H9 (cell line): Measurements from ENCODE around the gene BASP1. TPM values are rescaled to one million over a fixed set of nuclear protein-coding genes. Genes with fewer than 3 reads are reported as not detected.

Experiments
- DNase-seq: peaks from one replicate; pipeline ENCODE4 v3.0.0-alpha.2; 2017
- H2AFZ ChIP-seq: one replicate; pipeline ENCODE4 v1.6.1; 2013; ENCODE audit warnings: mild to moderate bottlenecking, low read length, control low read depth, moderate library complexity
- H2AK5ac ChIP-seq: 2 replicates; pipeline ENCODE4 v1.6.1; 2013; ENCODE audit warnings: low read length, control low read depth, mixed read lengths; ENCODE audit not compliant: insufficient read length
- H2BK120ac ChIP-seq: one replicate; pipeline ENCODE4 v1.6.1; 2013; ENCODE audit warnings: low read depth, mild to moderate bottlenecking, low read length, control low read depth, inconsistent platforms; ENCODE audit not compliant: poor library complexity, severe bottlenecking
- H2BK12ac ChIP-seq: 2 replicates; pipeline ENCODE4 v1.6.1; 2013; ENCODE audit warnings: low read length, control low read depth, mixed read lengths, low read depth; ENCODE audit not compliant: insufficient read length
- H2BK15ac ChIP-seq: 2 replicates; pipeline ENCODE4 v1.6.1; 2013; ENCODE audit warnings: low read depth, low read length, control low read depth
- H2BK20ac ChIP-seq: one replicate; pipeline ENCODE4 v1.6.1; 2013; ENCODE audit warnings: low read depth, mild to moderate bottlenecking, low read length, control low read depth, inconsistent platforms; ENCODE audit not compliant: poor library complexity, severe bottlenecking
- H2BK5ac ChIP-seq: 2 replicates; pipeline ENCODE4 v1.6.1; 2013; ENCODE audit warnings: low read length, control low read depth, mixed read lengths; ENCODE audit not compliant: insufficient read length
- H3K14ac ChIP-seq: 2 replicates; pipeline ENCODE4 v1.6.1; 2013; ENCODE audit warnings: low read length, control low read depth; ENCODE audit not compliant: insufficient read depth
- H3K18ac ChIP-seq: 2 replicates; pipeline ENCODE4 v1.6.1; 2013; ENCODE audit warnings: low read depth, mild to moderate bottlenecking, mixed read lengths, low read length, control low read depth; ENCODE audit not compliant: insufficient read length
- H3K23ac ChIP-seq: 2 replicates; pipeline ENCODE4 v1.6.1; 2013; ENCODE audit warnings: low read length, control low read depth, mixed read lengths, low read depth; ENCODE audit not compliant: insufficient read length
- H3K23me2 ChIP-seq: 2 replicates; pipeline ENCODE4 v1.6.1; 2013; ENCODE audit warnings: low read depth, mild to moderate bottlenecking, mixed read lengths, low read length, control low read depth; ENCODE audit not compliant: insufficient read length, poor library complexity, severe bottlenecking
- H3K27ac ChIP-seq: 2 replicates; pipeline ENCODE4 v1.5.1; 2013; ENCODE audit warnings: low read length, control low read depth, mixed read lengths, low read depth; ENCODE audit not compliant: insufficient read length
- H3K27me3 ChIP-seq: 2 replicates; pipeline ENCODE4 v1.6.1; 2013; ENCODE audit warnings: low read length, control low read depth, inconsistent platforms; ENCODE audit not compliant: insufficient read depth
- H3K4ac ChIP-seq: 2 replicates; pipeline ENCODE4 v1.6.1; 2013; ENCODE audit warnings: low read depth, mild to moderate bottlenecking, control low read depth, inconsistent platforms, low read length, moderate library complexity
- H3K4me1 ChIP-seq: 2 replicates; pipeline ENCODE4 v1.6.1; 2013; ENCODE audit warnings: low read length, control low read depth, inconsistent platforms; ENCODE audit not compliant: insufficient read depth
- H3K4me2 ChIP-seq: 2 replicates; pipeline ENCODE4 v1.6.1; 2013; ENCODE audit warnings: low read length, control low read depth, mixed read lengths; ENCODE audit not compliant: insufficient read length, insufficient read depth
- H3K56ac ChIP-seq: 2 replicates; pipeline ENCODE4 v1.6.1; 2013; ENCODE audit warnings: low read depth, mild to moderate bottlenecking, mixed read lengths, low read length, control low read depth; ENCODE audit not compliant: insufficient read length
- H3K79me1 ChIP-seq: 2 replicates; pipeline ENCODE4 v1.6.1; 2013; ENCODE audit warnings: low read depth, mild to moderate bottlenecking, moderate library complexity, low read length, control low read depth, inconsistent platforms; ENCODE audit not compliant: insufficient read depth, poor library complexity, severe bottlenecking
- H3K79me2 ChIP-seq: 2 replicates; pipeline ENCODE4 v1.6.1; 2013; ENCODE audit warnings: low read length, control low read depth, inconsistent platforms; ENCODE audit not compliant: insufficient read depth
- H3K9ac ChIP-seq: 2 replicates; pipeline ENCODE4 v1.6.1; 2013; ENCODE audit warnings: low read length, control low read depth, mixed read lengths; ENCODE audit not compliant: insufficient read length; ENCODE audit errors: extremely low read depth
- H3K9me3 ChIP-seq: one replicate; pipeline ENCODE4 v1.6.1; 2013; ENCODE audit warnings: low read depth, low read length, inconsistent platforms; ENCODE audit not compliant: control insufficient read depth
- H3T11ph ChIP-seq: one replicate; pipeline ENCODE4 v1.6.1; 2013; ENCODE audit warnings: mild to moderate bottlenecking, low read length, control low read depth, inconsistent platforms
- H4K20me1 ChIP-seq: one replicate; pipeline ENCODE4 v1.6.1; 2013; ENCODE audit not compliant: control insufficient read depth, insufficient read length, insufficient read depth
- H4K5ac ChIP-seq: 2 replicates; pipeline ENCODE4 v1.6.1; 2013; ENCODE audit warnings: low read depth, mild to moderate bottlenecking, mixed read lengths, low read length, control low read depth; ENCODE audit not compliant: insufficient read length
- H4K8ac ChIP-seq: replicated peaks from 2 replicates; pipeline ENCODE4 v1.6.1; 2013; ENCODE audit warnings: low read length, control low read depth, mixed read lengths, low read depth; ENCODE audit not compliant: insufficient read length
- H4K91ac ChIP-seq: 2 replicates; pipeline ENCODE4 v1.6.1; 2013; ENCODE audit warnings: low read depth, mild to moderate bottlenecking, moderate library complexity, mixed read lengths, low read length, control low read depth; ENCODE audit not compliant: insufficient read length
- H3K27ac Mint-ChIP-seq, 3 experiments: 2 replicates in 2 of 3; 3 replicates in 1 of 3; pipeline ENCODE4 v1.8.0; 2020 to 2021; ENCODE audit warnings: mixed read lengths in 3 of 3, mild to moderate bottlenecking in 1 of 3, moderate library complexity in 1 of 3
- H3K27me3 Mint-ChIP-seq: 2 replicates; pipeline ENCODE4 v1.8.0; 2021; ENCODE audit warnings: low read depth, mild to moderate bottlenecking, moderate library complexity, mixed read lengths
- H3K36me3 Mint-ChIP-seq, 3 experiments: 2 replicates in 2 of 3; 3 replicates in 1 of 3; pipeline ENCODE4 v1.8.0; 2020 to 2021; ENCODE audit warnings: low read depth in 3 of 3, mixed read lengths in 3 of 3; ENCODE audit not compliant: insufficient read depth in 1 of 3
- H3K4me1 Mint-ChIP-seq, 2 experiments: 2 replicates each; pipeline ENCODE4 v1.8.0; 2020; ENCODE audit warnings: mixed read lengths in 2 of 2
- H3K4me3 Mint-ChIP-seq, 2 experiments: 2 replicates in 1 of 2; 3 replicates in 1 of 2; pipeline ENCODE4 v1.8.0; 2020 to 2021; ENCODE audit warnings: mild to moderate bottlenecking in 2 of 2, mixed read lengths in 2 of 2, moderate library complexity in 1 of 2
- H3K9me3 Mint-ChIP-seq, 2 experiments: 2 replicates in 1 of 2; 3 replicates in 1 of 2; pipeline ENCODE4 v1.8.0; 2020; ENCODE audit warnings: mild to moderate bottlenecking in 2 of 2, mixed read lengths in 2 of 2, moderate library complexity in 1 of 2
- WGBS: extraction: QIAGEN DNeasy Blood & Tissue Kit; methylation state at CpG from one replicate; pipeline ENCODE4 v1.1.7; 2013; ENCODE audit warnings: missing lambda C conversion rate, low lambda C conversion rate, mixed read lengths; ENCODE audit not compliant: insufficient read length; ENCODE audit errors: extremely low coverage; 5-methylcytosine and 5-hydroxymethylcytosine counted together
- total RNA-seq: library from RNA; stranded (reverse); gene quantifications from 2 replicates; pipeline ENCODE4 v1.2.1, GENCODE V29; 2021
- TF ChIP-seq, protein P1 (sequence below): fragments of 200-600 bp; sonication (generic); conservative IDR thresholded peaks from 3 replicates; pipeline ENCODE4 v1.8.0; 2021; ENCODE audit warnings: antibody characterized with exemption, mild to moderate bottlenecking

The BASP1 gene
- total RNA-seq, 1 experiment from 2014 or later: 180 TPM

DNA sequence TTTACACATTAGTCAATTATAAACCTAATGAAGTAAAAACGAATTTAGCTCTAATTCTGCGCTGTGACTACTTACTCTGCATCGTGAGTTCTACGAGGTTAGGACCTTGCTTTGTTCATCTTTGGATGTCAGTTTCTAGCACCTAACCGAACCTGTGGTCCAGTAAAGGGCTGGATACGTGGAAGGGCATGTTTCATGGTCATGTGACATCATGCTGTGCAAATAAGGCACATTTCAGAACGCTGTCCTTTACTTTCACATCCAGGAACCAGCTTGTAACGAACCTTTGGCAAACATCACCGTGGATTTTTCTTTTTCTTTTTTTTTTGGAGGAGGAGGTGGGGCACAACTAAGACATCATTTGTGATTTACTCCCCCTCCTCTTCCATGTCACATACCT lies 15.0 kb downstream of the BASP1 start:
- Histone ChIP-seq H2BK12ac (no peak overlapping the region), H2AFZ (no peak overlapping the region), H3K4me1 (peaks cover 2% of the 10 kb centered on the region; the same call in 1 of the 2 replicates), H3K9ac (no peak overlapping the region), H2BK15ac (no peak overlapping the region), H2AK5ac (no peak overlapping the region), H3T11ph (no peak overlapping the region), H3K23me2 (no peaks in the 10 kb centered on the region), H3K4ac (no peak overlapping the region), H3K56ac (no peak overlapping the region), H3K18ac (no peak overlapping the region), H3K79me2 (peaks cover 52% of the 10 kb centered on the region), H3K4me2 (no peak overlapping the region), H4K91ac (no peak overlapping the region), H2BK5ac (no peak overlapping the region), H4K5ac (no peak overlapping the region), H2BK20ac (no peak overlapping the region), H3K23ac (no peak overlapping the region), H3K27ac (no peak overlapping the region), H3K79me1 (peaks cover 6% of the 10 kb centered on the region), H3K27me3 (no peaks in the 10 kb centered on the region), H3K9me3 (no peaks in the 10 kb centered on the region), H2BK120ac (no peak overlapping the region), H3K14ac (no peak overlapping the region), H4K20me1 (no peaks in the 10 kb centered on the region), H4K8ac (no peak overlapping the region)
- peaks cover 37 to 84% (median 63%) of the 10 kb centered on the region in 3 experiments; a peak in 6 of 7 replicates for H3K36me3 Mint-ChIP-seq
- H3K4me1 Mint-ChIP-seq: peaks cover 27 to 47% of the 10 kb centered on the region in 2 experiments
- peak overlapping the region in 1 of 3 experiments; percentile 88; a peak in 1 of 7 replicates for H3K27ac Mint-ChIP-seq
- no peaks in the 10 kb centered on the region for H3K27me3 Mint-ChIP-seq
- no peaks in the 10 kb centered on the region for H3K9me3 Mint-ChIP-seq
- DNase-seq: no peak
- WGBS: no CpG with 5 or more reads among the region's 9 CpGs
- no peak overlapping the region for H3K4me3 Mint-ChIP-seq
- TF ChIP-seq, protein P1, sequence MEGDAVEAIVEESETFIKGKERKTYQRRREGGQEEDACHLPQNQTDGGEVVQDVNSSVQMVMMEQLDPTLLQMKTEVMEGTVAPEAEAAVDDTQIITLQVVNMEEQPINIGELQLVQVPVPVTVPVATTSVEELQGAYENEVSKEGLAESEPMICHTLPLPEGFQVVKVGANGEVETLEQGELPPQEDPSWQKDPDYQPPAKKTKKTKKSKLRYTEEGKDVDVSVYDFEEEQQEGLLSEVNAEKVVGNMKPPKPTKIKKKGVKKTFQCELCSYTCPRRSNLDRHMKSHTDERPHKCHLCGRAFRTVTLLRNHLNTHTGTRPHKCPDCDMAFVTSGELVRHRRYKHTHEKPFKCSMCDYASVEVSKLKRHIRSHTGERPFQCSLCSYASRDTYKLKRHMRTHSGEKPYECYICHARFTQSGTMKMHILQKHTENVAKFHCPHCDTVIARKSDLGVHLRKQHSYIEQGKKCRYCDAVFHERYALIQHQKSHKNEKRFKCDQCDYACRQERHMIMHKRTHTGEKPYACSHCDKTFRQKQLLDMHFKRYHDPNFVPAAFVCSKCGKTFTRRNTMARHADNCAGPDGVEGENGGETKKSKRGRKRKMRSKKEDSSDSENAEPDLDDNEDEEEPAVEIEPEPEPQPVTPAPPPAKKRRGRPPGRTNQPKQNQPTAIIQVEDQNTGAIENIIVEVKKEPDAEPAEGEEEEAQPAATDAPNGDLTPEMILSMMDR: no peak
